ENCODE data around the gene ACMSD.

- TF ChIP-seq REST (IDR thresholded peaks at IDR 0.05; ENCODE audit: unreplicated experiment) (no peak), CTCF (conservative IDR thresholded peaks at IDR 0.05; ENCODE audit: low read depth in 2 of 2) (no peak), CREB1 (CRISPR knock-in tag; IDR thresholded peaks at IDR 0.05; ENCODE audit: low read depth) (no peak), EZH2 (IDR thresholded peaks at IDR 0.05; ENCODE audit: low read depth, unreplicated experiment) (no peak), POLR2AphosphoS5 (IDR thresholded peaks at IDR 0.05; ENCODE audit: low read depth) (no peak), ZNF114 (CRISPR knock-in tag; IDR thresholded peaks at IDR 0.05) (no peak), ZNF331 (CRISPR knock-in tag; IDR thresholded peaks at IDR 0.05; ENCODE audit: low read depth) (no peak), EZH2phosphoT487 (IDR thresholded peaks at IDR 0.05; ENCODE audit: unreplicated experiment) (no peak), STAT1 (IDR thresholded peaks at IDR 0.05; ENCODE audit: unreplicated experiment) (no peak), JUNB (IDR thresholded peaks at IDR 0.05; ENCODE audit: unreplicated experiment) (no peak), NANOG (IDR thresholded peaks at IDR 0.05; ENCODE audit: borderline replicate concordance) (no peak), ETS1 (IDR thresholded peaks at IDR 0.05) (no peak), ZNF462 (CRISPR knock-in tag; IDR thresholded peaks at IDR 0.05) (no peak)
These were observed 19.1 kb upstream of the ACMSD start for GRCh38 chr2:134819334-134819733.

Data from GM23338 (cell line).